Measurements from ENCODE around the gene ZSCAN2. TPM values are rescaled to one million over a fixed set of nuclear protein-coding genes. Genes with fewer than 3 reads are reported as not detected.
A peak's percentile ranks its signal among the peaks of the same experiment; 100 is the strongest.

ZSCAN2 gene
- polyA plus RNA-seq, 4 donors, result 23.0 to 33.6 (median 28.2) TPM

GRCh38 chr15:84597296-84597695, 3.5 kb upstream of the ZSCAN2 start:
- DNase-seq (ENCODE audit: low read depth in 4 of 4, low spot score in 3 of 4), result no peak

- no peak for DNase-seq (ENCODE audit: low read depth in 4 of 4, low spot score in 3 of 4)
Measured at GRCh38 chr15:84598250-84598649, 2.6 kb upstream of the ZSCAN2 start.

GRCh38 chr15:84598993-84599392, 1.8 kb upstream of the ZSCAN2 start:
- no peak for DNase-seq (ENCODE audit: low read depth in 4 of 4, low spot score in 3 of 4)

DNA sequence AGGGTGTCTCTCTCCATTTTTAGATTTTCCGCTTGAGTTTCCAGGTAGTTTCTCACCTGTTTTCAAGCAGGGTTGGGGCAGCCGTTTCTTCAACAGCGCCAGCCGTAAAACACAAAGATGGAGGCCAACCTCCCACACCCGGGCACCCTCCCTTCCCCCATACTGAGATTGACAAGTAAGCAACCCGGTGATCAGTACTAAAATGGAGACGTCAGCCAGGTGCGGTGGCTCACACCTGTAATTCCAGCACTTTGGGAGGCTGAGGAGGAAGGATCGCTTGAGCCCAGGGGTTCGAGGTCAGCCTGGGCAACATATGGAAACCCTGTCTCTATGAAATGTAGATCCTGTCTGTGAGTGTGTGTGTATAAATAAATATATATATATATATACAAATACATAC, 903 bp upstream of the ZSCAN2 start:
- DNase-seq (ENCODE audit: low read depth in 4 of 4, low spot score in 3 of 4), result no peak

- peak in 3 of 4 donors; percentile 35 to 53 (median 39) for DNase-seq (ENCODE audit: low read depth in 4 of 4, low spot score in 3 of 4)
Measured at GRCh38 chr15:84600331-84600686, 500 bp upstream of the ZSCAN2 start.

DNA sequence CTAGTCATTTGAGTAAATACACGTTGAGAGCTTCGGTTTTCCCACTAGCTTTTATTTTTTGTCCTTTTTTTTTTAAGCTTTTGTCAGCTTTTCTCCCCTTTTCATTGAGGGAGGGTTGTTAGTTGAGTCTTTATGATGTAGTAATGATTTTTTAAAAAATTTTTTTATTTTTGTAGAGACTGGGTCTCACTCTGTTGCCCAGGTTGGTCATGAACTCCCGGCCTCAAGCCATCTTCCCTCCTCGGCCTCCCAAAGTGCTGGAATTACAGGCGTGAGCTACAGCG, 688 bp downstream of the ZSCAN2 start:
- no peak for DNase-seq (ENCODE audit: low read depth in 4 of 4, low spot score in 3 of 4)

DNA sequence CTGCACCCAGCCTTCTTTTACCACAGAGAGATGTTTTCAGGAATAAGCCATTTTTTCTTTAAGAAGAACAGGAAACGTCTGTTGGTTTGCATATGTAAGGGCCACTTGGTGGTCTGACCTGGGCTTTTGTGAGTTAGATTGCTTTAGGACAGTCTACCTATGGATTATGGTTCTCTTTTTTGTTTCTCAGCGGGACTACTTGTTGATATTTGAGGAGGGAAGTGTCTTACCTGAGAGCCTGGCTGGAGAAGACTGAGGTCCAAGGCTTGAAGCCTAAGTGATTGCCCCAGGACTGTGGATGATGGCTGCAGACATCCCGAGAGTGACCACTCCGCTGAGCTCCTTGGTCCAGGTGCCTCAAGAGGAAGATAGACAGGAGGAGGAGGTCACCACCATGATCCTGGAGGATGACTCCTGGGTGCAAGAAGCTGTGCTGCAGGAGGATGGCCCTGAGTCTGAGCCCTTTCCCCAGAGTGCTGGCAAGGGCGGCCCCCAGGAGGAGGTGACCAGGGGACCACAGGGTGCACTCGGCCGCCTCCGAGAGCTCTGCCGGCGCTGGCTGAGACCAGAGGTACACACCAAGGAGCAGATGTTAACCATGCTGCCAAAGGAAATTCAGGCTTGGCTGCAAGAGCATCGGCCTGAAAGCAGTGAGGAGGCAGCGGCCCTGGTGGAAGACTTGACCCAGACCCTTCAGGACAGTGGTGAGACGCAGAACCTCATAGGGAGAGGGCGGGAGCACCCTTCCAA, 3.0 kb downstream of the ZSCAN2 start:
- DNase-seq (ENCODE audit: low read depth in 4 of 4, low spot score in 3 of 4), result no peak

GRCh38 chr15:84604826-84605553, 4.2 kb downstream of the ZSCAN2 start:
- no peak for DNase-seq (ENCODE audit: low read depth in 4 of 4, low spot score in 3 of 4)

GRCh38 chr15:84605554-84605882, 4.7 kb downstream of the ZSCAN2 start:
- DNase-seq (ENCODE audit: low read depth in 4 of 4, low spot score in 3 of 4), result no peak

DNA sequence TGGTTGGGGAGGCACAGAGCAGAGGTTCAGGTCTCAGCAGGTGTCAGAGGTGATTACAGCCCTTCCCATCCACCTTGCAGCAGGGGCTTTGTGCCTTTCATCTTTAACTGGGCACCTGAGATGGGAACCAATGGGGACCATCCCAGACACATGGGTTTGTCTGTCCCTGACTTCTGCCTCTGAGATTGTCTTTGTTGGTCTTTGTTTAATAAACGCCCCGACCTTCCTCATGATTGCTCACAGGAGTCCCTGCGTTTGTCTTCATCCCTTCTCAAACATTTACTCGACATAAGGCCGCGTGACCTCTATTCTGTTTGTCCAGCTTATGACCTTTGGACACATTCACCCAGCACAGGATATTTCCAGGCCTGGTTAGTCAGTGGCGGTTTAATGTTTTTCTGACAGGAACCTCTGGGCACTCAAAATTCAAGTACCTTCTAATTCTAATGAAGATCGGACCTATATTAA, 5.9 kb downstream of the ZSCAN2 start:
- no peak for DNase-seq (ENCODE audit: low read depth in 4 of 4, low spot score in 3 of 4)

- DNase-seq (ENCODE audit: low read depth in 4 of 4, low spot score in 3 of 4), result no peak
Measured at GRCh38 chr15:84608707-84609284, 8.0 kb downstream of the ZSCAN2 start.

DNA sequence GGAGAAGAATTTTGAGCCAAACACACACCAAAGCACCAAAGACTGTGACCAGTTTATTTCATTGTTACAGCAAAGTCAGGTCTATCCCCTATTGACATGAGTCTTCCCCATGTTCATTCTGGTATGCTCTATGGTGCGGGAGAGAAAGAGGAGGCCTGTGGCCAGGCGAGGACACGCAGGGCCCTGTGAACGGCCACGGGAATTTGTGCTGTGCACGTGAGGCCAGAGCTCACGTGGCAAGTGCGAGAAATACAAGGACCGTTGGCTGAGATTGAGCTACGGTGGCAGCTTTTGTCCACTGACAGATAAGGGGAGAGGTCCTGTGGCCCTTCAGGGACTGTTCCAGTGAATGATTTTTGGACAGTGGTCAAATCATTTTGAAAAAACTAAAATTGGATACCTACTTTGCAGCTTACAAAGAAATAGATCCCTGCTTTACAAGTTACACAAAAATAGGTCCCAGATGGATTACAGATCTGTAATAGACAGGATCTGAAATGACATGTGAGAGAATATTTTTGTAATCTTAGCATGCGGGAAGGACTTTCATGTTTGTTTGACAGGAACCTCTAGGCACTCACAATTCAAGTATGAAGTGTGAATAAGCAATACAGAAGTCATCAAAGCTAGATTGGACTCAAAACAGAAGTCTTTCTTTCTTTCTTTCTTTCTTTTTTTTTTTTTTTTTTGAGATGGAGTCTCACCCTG, 9.2 kb downstream of the ZSCAN2 start:
- DNase-seq (ENCODE audit: low read depth in 4 of 4, low spot score in 3 of 4), result no peak

- DNase-seq (ENCODE audit: low read depth in 4 of 4, low spot score in 3 of 4), result no peak
Measured at GRCh38 chr15:84611631-84612030, 10.8 kb downstream of the ZSCAN2 start.

DNA sequence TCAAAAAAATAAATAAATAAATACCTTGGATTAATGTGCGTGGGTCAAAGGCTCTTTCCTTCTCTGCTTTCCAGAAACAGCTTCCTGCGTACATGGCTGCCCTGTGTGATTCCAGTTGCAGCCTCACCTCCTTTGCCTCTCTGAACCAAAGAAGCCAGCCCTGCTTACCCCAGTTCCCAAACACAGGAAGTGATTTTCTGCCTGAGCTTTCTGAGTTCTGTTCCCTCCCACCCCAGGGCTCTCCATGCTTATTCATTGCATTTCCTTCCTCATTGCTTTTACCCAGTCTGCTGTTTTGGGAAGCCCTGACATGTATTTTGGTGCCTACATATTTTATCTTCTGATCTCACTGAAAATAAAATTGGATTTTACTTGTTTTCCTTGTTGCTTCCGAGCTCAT, 15.4 kb downstream of the ZSCAN2 start:
- DNase-seq (ENCODE audit: low read depth in 4 of 4, low spot score in 3 of 4), result no peak

DNA sequence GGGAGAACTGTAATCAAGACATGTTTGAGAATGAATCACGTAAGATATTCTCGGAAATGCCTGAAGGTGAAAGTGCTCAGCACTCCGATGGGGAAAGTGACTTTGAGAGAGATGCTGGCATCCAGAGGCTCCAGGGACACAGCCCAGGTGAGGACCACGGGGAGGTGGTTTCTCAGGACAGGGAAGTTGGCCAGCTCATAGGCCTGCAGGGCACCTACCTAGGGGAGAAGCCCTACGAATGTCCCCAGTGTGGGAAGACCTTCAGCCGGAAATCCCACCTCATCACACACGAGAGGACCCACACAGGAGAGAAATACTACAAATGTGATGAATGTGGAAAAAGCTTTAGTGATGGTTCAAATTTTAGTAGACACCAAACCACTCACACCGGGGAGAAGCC, 19.8 kb downstream of the ZSCAN2 start:
- DNase-seq (ENCODE audit: low read depth in 4 of 4, low spot score in 3 of 4), result no peak

DNA sequence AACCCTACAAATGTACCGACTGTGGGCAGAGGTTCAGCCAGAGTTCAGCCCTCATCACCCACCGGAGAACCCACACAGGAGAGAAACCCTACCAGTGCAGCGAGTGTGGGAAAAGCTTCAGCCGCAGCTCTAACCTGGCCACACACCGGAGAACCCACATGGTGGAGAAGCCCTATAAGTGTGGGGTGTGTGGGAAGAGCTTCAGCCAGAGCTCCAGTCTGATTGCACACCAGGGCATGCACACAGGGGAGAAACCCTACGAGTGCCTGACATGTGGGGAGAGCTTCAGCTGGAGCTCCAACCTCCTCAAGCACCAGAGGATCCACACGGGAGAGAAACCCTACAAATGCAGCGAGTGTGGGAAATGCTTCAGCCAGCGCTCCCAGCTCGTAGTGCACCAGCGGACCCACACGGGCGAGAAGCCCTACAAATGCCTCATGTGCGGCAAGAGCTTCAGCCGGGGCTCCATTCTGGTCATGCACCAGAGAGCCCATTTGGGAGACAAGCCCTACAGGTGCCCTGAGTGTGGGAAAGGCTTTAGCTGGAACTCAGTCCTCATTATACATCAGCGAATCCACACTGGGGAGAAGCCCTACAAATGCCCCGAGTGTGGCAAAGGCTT, 20.7 kb downstream of the ZSCAN2 start:
- DNase-seq (ENCODE audit: low read depth in 4 of 4, low spot score in 3 of 4), result no peak

GRCh38 chr15:84624359-84624758, 23.6 kb downstream of the ZSCAN2 start:
- no peak for DNase-seq (ENCODE audit: low read depth in 4 of 4, low spot score in 3 of 4)

DNA sequence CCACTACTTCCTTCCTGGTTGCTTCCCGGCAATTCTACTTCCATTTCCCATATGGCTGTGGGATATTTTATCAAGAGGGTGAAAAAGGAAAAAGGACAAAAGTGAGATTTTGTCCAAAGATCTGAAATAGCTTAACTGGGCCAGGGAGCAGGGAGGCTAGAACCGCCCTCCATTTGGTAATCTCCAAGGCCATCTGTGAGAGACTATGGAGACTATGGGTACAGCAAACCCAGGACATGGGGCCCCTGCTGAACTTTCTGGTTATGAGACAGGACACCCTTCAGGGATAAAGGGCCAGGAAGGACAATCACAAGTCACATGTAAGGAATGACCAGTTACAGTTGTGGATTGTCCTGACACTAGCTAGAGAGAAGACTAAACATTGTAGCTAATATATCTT, 24.3 kb downstream of the ZSCAN2 start:
- DNase-seq (ENCODE audit: low read depth in 4 of 4, low spot score in 3 of 4), result no peak

GRCh38 chr15:84629033-84629432, 28.2 kb downstream of the ZSCAN2 start:
- no peak for DNase-seq (ENCODE audit: low read depth in 4 of 4, low spot score in 3 of 4)

- DNase-seq (ENCODE audit: low read depth in 4 of 4, low spot score in 3 of 4), result no peak
Measured at GRCh38 chr15:84631706-84632272, 31.0 kb downstream of the ZSCAN2 start.
